Naive thymus-derived CD4-positive, alpha-beta T cell (primary cell): ENCODE measurements around the gene NPAP1. TPM values are rescaled to one million over a fixed set of nuclear protein-coding genes. Genes with fewer than 3 reads are reported as not detected.

ENCODE experiments used
- ATAC-seq: fragments of 150-1000 bp; cut with Tn5 transposase; 2 replicates; pipeline ENCODE4 v1.10.0; 2021; ENCODE audit warnings: mild to moderate bottlenecking, moderate library complexity
- CTCF ChIA-PET: fragments of 350-600 bp; sonication (Branson Sonifier 250); formaldehyde crosslinking; loops from one replicate; lab custom pipeline; 2021; ENCODE audit warnings: antibody characterized with exemption; lab: Charles Lee
- POLR2A ChIA-PET: fragments of 350-600 bp; sonication (Branson Sonifier 250); formaldehyde crosslinking; loops from one replicate; lab custom pipeline; 2021; ENCODE audit warnings: antibody characterized with exemption, inconsistent platforms; lab: Charles Lee
- DNase-seq, 9 donors: peaks; one replicate each; pipeline versions ENCODE4 v3.0.0 to v3.0.0-alpha.2; 2020 to 2022; ENCODE audit warnings: mixed read lengths in 1 of 9
- H3K27ac ChIP-seq: one replicate; pipeline ENCODE4 v1.7.0; 2013; ENCODE audit warnings: mild to moderate bottlenecking, low read depth, low read length, moderate library complexity
- H3K27me3 ChIP-seq, 2 donors: one replicate each; pipeline ENCODE4 v1.7.0; 2013; ENCODE audit warnings: low read length in 2 of 2, mild to moderate bottlenecking in 2 of 2, moderate library complexity in 2 of 2; ENCODE audit not compliant: control insufficient read depth in 2 of 2, insufficient read depth in 2 of 2
- H3K36me3 ChIP-seq, 3 experiments: 1 replicate in 2 of 3; 2 replicates in 1 of 3; pipeline ENCODE4 v1.7.0; 2013; ENCODE audit warnings: low read length in 3 of 3, mild to moderate bottlenecking in 3 of 3, moderate library complexity in 1 of 3; ENCODE audit not compliant: insufficient read depth in 3 of 3, control insufficient read depth in 2 of 3
- H3K4me1 ChIP-seq, 2 donors: one replicate each; pipeline ENCODE4 v1.7.0; 2013; ENCODE audit warnings: low read length in 2 of 2, mild to moderate bottlenecking in 2 of 2, moderate library complexity in 1 of 2; ENCODE audit not compliant: control insufficient read depth in 2 of 2, insufficient read depth in 2 of 2
- H3K4me3 ChIP-seq: 2 replicates; pipeline ENCODE4 v1.7.0; 2013; ENCODE audit warnings: mild to moderate bottlenecking, low read length
- H3K9me3 ChIP-seq, 3 experiments: 1 replicate in 2 of 3; 2 replicates in 1 of 3; pipeline ENCODE4 v1.7.0; 2013; ENCODE audit warnings: low read length in 3 of 3; ENCODE audit not compliant: control insufficient read depth in 2 of 3
- H3K27ac Mint-ChIP-seq, 9 donors: one replicate each; pipeline ENCODE4 v1.8.0; 2020 to 2022; ENCODE audit warnings: mixed read lengths in 9 of 9, mild to moderate bottlenecking in 8 of 9, moderate library complexity in 5 of 9, inconsistent platforms in 2 of 9
- H3K27me3 Mint-ChIP-seq, 5 donors: one replicate each; pipeline ENCODE4 v1.8.0; 2021 to 2022; ENCODE audit warnings: mixed read lengths in 5 of 5, mild to moderate bottlenecking in 1 of 5
- H3K36me3 Mint-ChIP-seq, 5 donors: one replicate each; pipeline ENCODE4 v1.8.0; 2020 to 2022; ENCODE audit warnings: mixed read lengths in 5 of 5, mild to moderate bottlenecking in 3 of 5, inconsistent platforms in 1 of 5
- H3K4me1 Mint-ChIP-seq, 7 donors: one replicate each; pipeline ENCODE4 v1.8.0; 2020 to 2022; ENCODE audit warnings: mixed read lengths in 7 of 7, mild to moderate bottlenecking in 3 of 7, inconsistent platforms in 1 of 7
- H3K4me3 Mint-ChIP-seq, 10 donors: one replicate each; pipeline ENCODE4 v1.8.0; 2020 to 2022; ENCODE audit warnings: mild to moderate bottlenecking in 10 of 10, mixed read lengths in 10 of 10, moderate library complexity in 6 of 10, inconsistent platforms in 2 of 10
- H3K9me3 Mint-ChIP-seq, 11 donors: one replicate each; pipeline ENCODE4 v1.8.0; 2020 to 2022; ENCODE audit warnings: mixed read lengths in 11 of 11, mild to moderate bottlenecking in 4 of 11, inconsistent platforms in 1 of 11, moderate library complexity in 1 of 11
- intact Hi-C, 2 donors: fragments of 100-400 bp; cut with micrococcal nuclease; formaldehyde crosslinking; loops; one replicate each; pipeline ENCODE4 v1.15.1; 2023
- polyA plus RNA-seq, 2 donors: library from polyadenylated mRNA; unstranded; fragments of 300-500 nt; fragmentation: Illumina TruSeq; gene quantifications; one replicate each; pipeline ENCODE4 v1.2.3, GENCODE V29; 2021
- total RNA-seq, 6 experiments: library from RNA in 5 of 6; stranded (reverse) in 5 of 6; gene quantifications; 1 replicate in 5 of 6; 2 replicates in 1 of 6; pipeline ENCODE4 v1.2.3 and lab custom pipeline; 2021 to 2026

Gene NPAP1
- total and polyA plus RNA-seq, 7 experiments from 2014 or later, result not detected

DNA sequence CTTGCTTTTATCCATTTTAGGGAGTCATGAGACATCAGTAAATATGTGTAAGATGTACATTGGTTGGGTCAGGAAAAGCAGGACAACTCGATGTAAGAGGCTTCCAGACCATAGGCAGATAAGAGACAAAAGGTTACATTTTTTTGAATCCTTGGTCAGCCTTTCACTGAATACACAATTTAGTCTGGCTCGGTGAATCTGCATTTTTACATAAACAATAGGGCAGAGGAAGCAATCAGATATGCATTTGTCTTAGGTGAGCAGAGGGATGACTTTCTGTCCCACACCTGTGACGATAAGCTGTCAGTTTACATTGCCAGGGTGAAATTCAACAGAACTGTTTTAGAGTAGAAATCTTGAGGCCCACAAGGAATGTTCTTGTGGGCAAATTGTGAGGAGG lies 20.6 kb downstream of the NPAP1 start:
- Mint-ChIP-seq H3K9me3 (peaks cover 0 to 23% (median 12%) of the 10 kb centered on the region in 11 donors), H3K4me1 (no peaks in the 10 kb centered on the region), H3K4me3 (no peak overlapping the region), H3K27ac (no peak overlapping the region), H3K36me3 (no peaks in the 10 kb centered on the region), H3K27me3 (no peaks in the 10 kb centered on the region)
- H3K36me3 ChIP-seq, result no peaks in the 10 kb centered on the region
- no peaks in the 10 kb centered on the region for H3K27me3 ChIP-seq
- intact Hi-C loops, result no loop called here
- H3K9me3 ChIP-seq, result no peaks in the 10 kb centered on the region
- no peaks in the 10 kb centered on the region for H3K4me1 ChIP-seq
- POLR2A ChIA-PET, result no interaction called here
- CTCF ChIA-PET, result no interaction called here
- H3K27ac ChIP-seq, result no peak overlapping the region
- DNase-seq (no peak), ATAC-seq (no peak)
- H3K4me3 ChIP-seq, result no peak overlapping the region

DNA sequence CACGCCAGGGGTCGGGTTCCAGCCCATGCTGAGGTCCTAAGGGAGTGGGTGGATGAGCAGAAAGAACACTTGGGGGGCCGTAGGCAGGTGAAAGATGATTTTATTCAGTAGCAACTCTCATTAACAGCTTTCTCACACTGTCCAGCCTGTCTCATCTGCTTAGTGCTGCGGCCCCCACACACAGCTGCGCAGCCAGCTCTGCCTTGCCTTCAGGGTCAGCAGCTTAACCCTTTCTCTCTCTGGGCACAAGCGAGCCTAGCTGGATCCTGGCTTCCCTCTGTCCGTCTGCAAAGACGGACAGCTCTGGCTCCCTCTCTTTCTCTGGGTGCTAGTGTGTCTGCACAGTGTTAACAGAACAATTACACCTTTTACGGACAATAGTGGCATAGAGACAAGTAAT lies 21.3 kb downstream of the NPAP1 start:
- H3K9me3 ChIP-seq, result no peaks in the 10 kb centered on the region
- H3K27me3 ChIP-seq, result no peaks in the 10 kb centered on the region
- no peaks in the 10 kb centered on the region for H3K4me1 ChIP-seq
- ChIA-PET POLR2A (no interaction called here), CTCF (no interaction called here)
- Mint-ChIP-seq H3K27me3 (no peaks in the 10 kb centered on the region), H3K4me1 (no peaks in the 10 kb centered on the region), H3K27ac (no peak overlapping the region), H3K36me3 (no peaks in the 10 kb centered on the region), H3K9me3 (peaks cover 0 to 19% (median 10%) of the 10 kb centered on the region in 11 donors), H3K4me3 (no peak overlapping the region)
- intact Hi-C loops, result no loop called here
- H3K27ac ChIP-seq, result no peak overlapping the region
- ATAC-seq, result no peak
- H3K36me3 ChIP-seq, result no peaks in the 10 kb centered on the region
- DNase-seq, result no peak
- no peak overlapping the region for H3K4me3 ChIP-seq

DNA sequence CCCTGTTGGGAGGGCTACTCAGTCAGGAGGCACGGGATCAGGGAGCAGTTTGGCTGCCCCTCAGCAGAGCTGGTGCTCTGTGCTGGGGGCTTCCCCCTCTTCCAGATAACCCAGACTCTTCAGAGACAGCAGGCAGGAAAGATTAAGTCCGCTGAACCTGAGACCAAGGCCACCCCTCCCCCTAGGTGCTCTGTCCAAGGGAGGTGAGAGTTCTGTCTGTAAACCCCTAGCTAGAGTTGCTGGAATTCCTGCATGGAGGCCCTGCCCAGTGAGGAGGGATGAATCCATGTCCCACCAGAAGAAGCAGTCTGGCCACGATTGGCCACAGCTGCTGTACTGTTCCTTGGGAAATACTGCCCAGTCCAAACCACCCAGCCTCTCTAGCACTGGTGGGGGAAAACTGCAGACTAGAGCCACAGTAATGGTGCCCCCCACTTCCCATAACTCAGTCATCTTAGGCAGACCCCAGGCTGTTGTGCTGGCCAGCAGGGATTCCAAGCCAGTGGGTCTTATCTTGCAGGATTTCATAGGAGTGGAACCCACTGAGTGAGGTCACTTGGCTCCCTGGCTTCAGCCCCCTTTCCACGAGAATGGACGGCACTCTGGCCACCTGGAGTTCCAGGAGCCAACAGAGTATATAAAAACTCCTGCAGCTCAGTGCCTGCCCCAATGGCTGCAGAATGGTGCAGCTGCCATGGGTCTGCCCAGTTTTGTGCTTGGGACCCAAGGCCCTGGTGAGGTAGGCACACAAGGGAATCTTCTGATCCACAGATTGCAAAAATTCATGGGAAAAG lies 42.9 kb downstream of the NPAP1 start:
- H3K9me3 Mint-ChIP-seq, result peaks cover 12 to 70% (median 20%) of the 10 kb centered on the region in 11 donors

GRCh38 chr15:24729760-24730159 lies 54.2 kb downstream of the NPAP1 start:
- Histone ChIP-seq H3K36me3 (no peaks in the 10 kb centered on the region), H3K4me1 (no peaks in the 10 kb centered on the region), H3K4me3 (no peak overlapping the region), H3K9me3 (no peaks in the 10 kb centered on the region), H3K27ac (no peak overlapping the region), H3K27me3 (no peaks in the 10 kb centered on the region)
- intact Hi-C loops, result no loop called here
- ATAC-seq, result no peak
- no peak for DNase-seq
- H3K4me1 Mint-ChIP-seq, result no peaks in the 10 kb centered on the region
- ChIA-PET POLR2A (no interaction called here), CTCF (no interaction called here)
- H3K27ac Mint-ChIP-seq, result no peak overlapping the region
- H3K9me3 Mint-ChIP-seq, result peaks cover 0 to 22% (median 9%) of the 10 kb centered on the region in 11 donors
- peaks cover 0 to 1% (median 0%) of the 10 kb centered on the region in 5 donors for H3K36me3 Mint-ChIP-seq
- H3K4me3 Mint-ChIP-seq, result no peak overlapping the region
- H3K27me3 Mint-ChIP-seq, result no peaks in the 10 kb centered on the region

More for the DNA sequence above, 42.9 kb downstream of the NPAP1 start:
- intact Hi-C loops, result no loop called here
- H3K36me3 ChIP-seq, result no peaks in the 10 kb centered on the region
- no peak overlapping the region for H3K4me3 Mint-ChIP-seq
- H3K27ac Mint-ChIP-seq, result no peak overlapping the region
- no peak overlapping the region for H3K4me3 ChIP-seq
- ChIA-PET POLR2A (no interaction called here), CTCF (no interaction called here)
- no peak overlapping the region for H3K27ac ChIP-seq
- H3K27me3 ChIP-seq, result no peaks in the 10 kb centered on the region
- H3K4me1 Mint-ChIP-seq, result no peaks in the 10 kb centered on the region
- ATAC-seq (no peak), DNase-seq (no peak)
- no peaks in the 10 kb centered on the region for H3K4me1 ChIP-seq
- peaks cover 0 to 4% (median 0%) of the 10 kb centered on the region in 5 donors for H3K36me3 Mint-ChIP-seq
- no peaks in the 10 kb centered on the region for H3K27me3 Mint-ChIP-seq
- no peaks in the 10 kb centered on the region for H3K9me3 ChIP-seq
